ENCODE measurements around the gene GUCY2C.

DNA sequence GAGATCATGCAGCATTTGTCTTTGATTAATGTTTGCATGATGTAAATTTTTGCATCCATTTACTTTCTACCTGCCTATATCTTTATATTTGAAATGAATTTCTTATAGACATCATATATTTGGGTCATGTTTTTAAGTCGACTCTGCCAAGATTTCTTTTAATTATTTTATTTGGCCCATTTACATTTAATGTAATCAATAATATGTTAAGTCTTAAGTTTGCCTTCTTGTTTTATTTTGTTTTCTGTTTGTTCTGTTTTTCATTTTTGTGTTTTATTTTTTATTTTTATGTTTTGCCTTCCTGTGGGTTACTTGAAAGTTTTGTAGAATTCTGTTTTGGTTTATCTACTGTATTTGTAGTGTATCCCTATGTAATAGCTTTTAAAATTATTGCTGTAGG lies 33.2 kb upstream of the GUCY2C start:
- TF ChIP-seq, protein P1, sequence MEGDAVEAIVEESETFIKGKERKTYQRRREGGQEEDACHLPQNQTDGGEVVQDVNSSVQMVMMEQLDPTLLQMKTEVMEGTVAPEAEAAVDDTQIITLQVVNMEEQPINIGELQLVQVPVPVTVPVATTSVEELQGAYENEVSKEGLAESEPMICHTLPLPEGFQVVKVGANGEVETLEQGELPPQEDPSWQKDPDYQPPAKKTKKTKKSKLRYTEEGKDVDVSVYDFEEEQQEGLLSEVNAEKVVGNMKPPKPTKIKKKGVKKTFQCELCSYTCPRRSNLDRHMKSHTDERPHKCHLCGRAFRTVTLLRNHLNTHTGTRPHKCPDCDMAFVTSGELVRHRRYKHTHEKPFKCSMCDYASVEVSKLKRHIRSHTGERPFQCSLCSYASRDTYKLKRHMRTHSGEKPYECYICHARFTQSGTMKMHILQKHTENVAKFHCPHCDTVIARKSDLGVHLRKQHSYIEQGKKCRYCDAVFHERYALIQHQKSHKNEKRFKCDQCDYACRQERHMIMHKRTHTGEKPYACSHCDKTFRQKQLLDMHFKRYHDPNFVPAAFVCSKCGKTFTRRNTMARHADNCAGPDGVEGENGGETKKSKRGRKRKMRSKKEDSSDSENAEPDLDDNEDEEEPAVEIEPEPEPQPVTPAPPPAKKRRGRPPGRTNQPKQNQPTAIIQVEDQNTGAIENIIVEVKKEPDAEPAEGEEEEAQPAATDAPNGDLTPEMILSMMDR (IDR thresholded peaks at IDR 0.05; ENCODE audit: borderline replicate concordance, extremely low read depth, low read length, poor library complexity, severe bottlenecking), result no peak
- no peak for TF ChIP-seq EZH2 (IDR thresholded peaks at IDR 0.05; ENCODE audit: borderline replicate concordance, low read depth, low read length, severe bottlenecking)
